Psoas muscle (tissue), 8 donors: Measurements from ENCODE around the gene LRRC55. TPM values are rescaled to one million over a fixed set of nuclear protein-coding genes. Genes with fewer than 3 reads are reported as not detected.

Experiments
- ATAC-seq, 4 donors: fragments of 200-7000 bp; cut with Tn5 transposase; one replicate each; pipeline ENCODE4 v1.9.1; 2020; ENCODE audit warnings: moderate library complexity in 3 of 4, mild to moderate bottlenecking in 2 of 4
- DNase-seq, 2 donors: peaks; one replicate each; pipeline ENCODE4 v3.0.0-alpha.2; 2020
- H3K27ac ChIP-seq: fragments of 200-600 bp; one replicate; pipeline ENCODE4 v1.8.0; 2022
- H3K27me3 ChIP-seq, 3 donors: fragments of 200-600 bp in 1 of 3; one replicate each; pipeline versions ENCODE4 v1.6.1 to v1.8.0; 2013 to 2022; ENCODE audit warnings: low read length in 2 of 3, mild to moderate bottlenecking in 2 of 3, moderate library complexity in 1 of 3; ENCODE audit not compliant: insufficient read depth in 3 of 3
- H3K36me3 ChIP-seq, 2 donors: fragments of 200-600 bp in 1 of 2; one replicate each; pipeline versions ENCODE4 v1.6.1 to v1.8.0; 2013 to 2022; ENCODE audit warnings: low read depth in 1 of 2, mild to moderate bottlenecking in 1 of 2, moderate library complexity in 1 of 2; ENCODE audit not compliant: insufficient read depth in 1 of 2
- H3K4me1 ChIP-seq: fragments of 200-600 bp; one replicate; pipeline ENCODE4 v1.8.0; 2022
- H3K4me3 ChIP-seq: fragments of 200-600 bp; one replicate; pipeline ENCODE4 v1.8.0; 2022; ENCODE audit warnings: mild to moderate bottlenecking
- H3K9me3 ChIP-seq: fragments of 200-600 bp; one replicate; pipeline ENCODE4 v1.8.0; 2022
- CTCF ChIP-seq: fragments of 200-600 bp; IDR thresholded peaks from one replicate; pipeline ENCODE4 v1.8.0; 2022; ENCODE audit warnings: antibody characterized with exemption
- WGBS, 3 donors: extraction: QIAGEN DNeasy Blood & Tissue Kit; methylation state at CpG; one replicate each; pipeline versions ENCODE4 v1.1.6 to v1.1.7; 2013; 5-methylcytosine and 5-hydroxymethylcytosine counted together
- intact Hi-C, 2 donors: fragments of 100-400 bp; cut with DNase I; formaldehyde crosslinking; loops; one replicate each; pipeline versions ENCODE4 v1.11.0 to v1.14.2; 2022
- polyA plus RNA-seq, 3 donors: library from polyadenylated mRNA; stranded (reverse); fragments of 200-250 nt; gene quantifications; one replicate each; pipeline ENCODE4 v1.2.3, GENCODE V29; 2013
- total RNA-seq, 4 donors: library from RNA; stranded (reverse); fragmentation: NEBNext Ultra II Directional in 2 of 4; extraction: Animal tissue kit (Norgen Biotek cat#: 25700) in 2 of 4; gene quantifications; one replicate each; pipeline versions ENCODE4 v1.2.1 to v1.2.4, GENCODE V29; 2021 to 2023
- donor health status: healthy with polysubstance abuse.
- donor health status: DM: no; HTN: no; CAD: no; lungs with moderate emphysema.
- donor health status: Bipolar disorder and iron deficiency.
- donor health status: healthy.
- donor health status: DM: yes; HTN: yes; CAD: no.
- donor health status: DM: no; HTN: no; CAD: no.
- donor health status: DM: no; HTN: no; CAD: no.
- donor health status: DM: yes; HTN: yes; CAD: no.

LRRC55 gene
- total and polyA plus RNA-seq, 7 donors: 0.04 to 0.27 (median 0.08) TPM

GRCh38 chr11:57148621-57149020 lies 33.1 kb upstream of the LRRC55 start:
- 62 to 75% (median 63%) methylated on average over 5 of the region's 5 CpGs for WGBS, 3 donors
- no peak overlapping the region for H3K4me3 ChIP-seq
- H3K36me3 ChIP-seq: no peaks in the 10 kb centered on the region
- no peak overlapping the region for H3K27ac ChIP-seq
- no peak for TF ChIP-seq CTCF
- no peaks in the 10 kb centered on the region for H3K4me1 ChIP-seq
- no peak for ATAC-seq
- DNase-seq: no peak
- no peaks in the 10 kb centered on the region for H3K27me3 ChIP-seq
- no peaks in the 10 kb centered on the region for H3K9me3 ChIP-seq
- intact Hi-C loops: no loop called here

GRCh38 chr11:57150454-57150917 lies 31.3 kb upstream of the LRRC55 start:
- no peak for TF ChIP-seq CTCF
- no peaks in the 10 kb centered on the region for H3K4me1 ChIP-seq
- ATAC-seq (no peak), DNase-seq (no peak)
- no peak overlapping the region for H3K4me3 ChIP-seq
- 18 to 25% (median 19%) methylated on average over 4 of the region's 4 CpGs for WGBS, 3 donors
- no peak overlapping the region for H3K27ac ChIP-seq
- intact Hi-C loops: no loop called here
- no peaks in the 10 kb centered on the region for H3K36me3 ChIP-seq
- no peaks in the 10 kb centered on the region for H3K27me3 ChIP-seq
- H3K9me3 ChIP-seq: no peaks in the 10 kb centered on the region

DNA sequence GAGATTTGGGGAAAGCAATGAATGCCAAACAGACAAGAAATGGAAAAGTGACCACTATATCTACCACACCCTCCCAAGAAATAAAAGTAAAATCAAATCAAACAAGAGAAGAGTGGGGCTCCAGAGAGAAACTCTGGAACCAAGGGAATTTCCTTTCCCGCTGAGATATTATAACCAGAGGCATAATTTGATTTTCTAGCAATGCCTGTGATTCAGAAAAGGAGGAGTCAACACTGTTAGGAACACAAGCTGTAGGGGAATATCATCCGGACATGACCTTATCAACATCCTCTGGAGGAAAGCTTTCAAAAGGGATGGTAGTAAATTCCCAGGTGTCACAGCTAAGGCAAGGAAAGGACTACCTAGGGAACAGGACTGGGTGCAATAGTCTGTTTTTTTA lies 29.6 kb upstream of the LRRC55 start:
- ATAC-seq: no peak
- intact Hi-C loops: no loop called here
- WGBS, 3 donors: 20 to 62% (median 31%) methylated on average over 2 of the region's 2 CpGs
- Histone ChIP-seq H3K27ac (no peak overlapping the region), H3K27me3 (peaks cover 0 to 1% (median 0%) of the 10 kb centered on the region in 3 donors), H3K4me3 (no peak overlapping the region), H3K4me1 (no peaks in the 10 kb centered on the region), H3K36me3 (no peaks in the 10 kb centered on the region), H3K9me3 (no peaks in the 10 kb centered on the region)
- DNase-seq: no peak
- no peak for TF ChIP-seq CTCF

DNA sequence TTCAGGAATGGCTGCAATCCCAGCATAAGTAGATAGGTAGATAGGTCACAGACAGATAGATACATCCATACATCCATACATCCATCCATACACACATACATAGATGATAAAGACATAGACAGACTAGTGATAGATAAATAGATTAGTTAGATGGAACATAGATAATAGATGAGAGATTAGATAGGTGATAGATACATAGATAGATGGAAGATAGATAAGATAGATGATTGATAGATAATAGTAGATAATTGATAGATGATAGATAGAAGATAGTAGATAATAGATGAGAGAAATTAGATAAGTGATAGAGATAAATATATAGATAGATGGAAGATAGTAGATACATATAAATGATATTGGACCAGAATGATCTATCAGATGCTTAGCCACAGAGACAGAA lies 28.3 kb upstream of the LRRC55 start:
- Histone ChIP-seq H3K27ac (no peak overlapping the region), H3K4me3 (no peak overlapping the region), H3K4me1 (no peaks in the 10 kb centered on the region), H3K36me3 (no peaks in the 10 kb centered on the region), H3K9me3 (no peaks in the 10 kb centered on the region), H3K27me3 (peaks cover 0 to 1% (median 0%) of the 10 kb centered on the region in 3 donors)
- intact Hi-C loops: no loop called here
- no peak for TF ChIP-seq CTCF
- DNase-seq: no peak
- ATAC-seq: no peak

GRCh38 chr11:57154739-57155138 lies 27.0 kb upstream of the LRRC55 start:
- peaks cover 0 to 1% (median 0%) of the 10 kb centered on the region in 3 donors for H3K27me3 ChIP-seq
- WGBS, 3 donors: 53 to 59% (median 58%) methylated on average over 2 of the region's 2 CpGs
- intact Hi-C loops: no loop called here
- no peaks in the 10 kb centered on the region for H3K4me1 ChIP-seq
- no peak for DNase-seq
- TF ChIP-seq CTCF: no peak
- no peaks in the 10 kb centered on the region for H3K36me3 ChIP-seq
- no peak for ATAC-seq
- no peak overlapping the region for H3K27ac ChIP-seq
- H3K9me3 ChIP-seq: no peaks in the 10 kb centered on the region
- H3K4me3 ChIP-seq: no peak overlapping the region
